Measurements from ENCODE around the gene FXYD2. TPM values are rescaled to one million over a fixed set of nuclear protein-coding genes. Genes with fewer than 3 reads are reported as not detected.

Gene FXYD2
- total and polyA plus RNA-seq, 2 donors (not counting 3 experiments of a cell fraction or from before 2014, with no cell fraction given): 0.99 to 1.8 TPM

GRCh38 chr11:117838901-117839300 is 14.4 kb upstream of the FXYD2 start:
- Histone ChIP-seq H3K4me2 (ENCODE audit: insufficient read depth, low read length) (no peak overlapping the region), H3K9ac (replicated peaks; ENCODE audit: extremely low read depth, insufficient read depth, low read length) (no peak overlapping the region), H3K4me1 (ENCODE audit: control insufficient read depth, extremely low read depth, insufficient read depth, low read length) (no peaks in the 10 kb centered on the region), H3K4me3 (replicated peaks in 1 of 3; ENCODE audit: insufficient read depth in 1 of 3, low read depth in 1 of 3, low read length in 3 of 3) (no peak overlapping the region), H3K27me3 (ENCODE audit: control insufficient read depth in 2 of 2, insufficient read depth in 2 of 2, low read length in 2 of 2) (peaks cover 0 to 10% of the 10 kb centered on the region in 2 experiments), H3K79me2 (ENCODE audit: control insufficient read depth, insufficient read depth, low read length) (no peaks in the 10 kb centered on the region), H4K20me1 (replicated peaks; ENCODE audit: control insufficient read depth, extremely low read depth, insufficient read depth, low read length) (no peaks in the 10 kb centered on the region), H3K9me3 (replicated peaks; ENCODE audit: control insufficient read depth, insufficient read depth, low read length) (no peaks in the 10 kb centered on the region), H3K9me1 (replicated peaks; ENCODE audit: control insufficient read depth, extremely low read depth, insufficient read depth, low read length) (no peaks in the 10 kb centered on the region), H2AFZ (ENCODE audit: low read depth, low read length) (no peak overlapping the region), H3K27ac (ENCODE audit: insufficient read depth, low read depth, low read length) (no peak overlapping the region), H3K36me3 (ENCODE audit: control insufficient read depth in 2 of 2, extremely low read depth in 1 of 2, insufficient read depth in 2 of 2, low read length in 2 of 2) (no peaks in the 10 kb centered on the region)
- no TSS peak for BruUV-seq (replicated peaks)
- intact Hi-C loops (cut with micrococcal nuclease) (no loop called here), dilution Hi-C loops (cut with MboI; ENCODE audit: extremely low pct_ligation_motif_present, low sequenced_read_pairs) (no loop called here)
- FAIRE-seq (no peak), DNase-seq (ENCODE audit: low read depth, low spot score) (no peak)
- ChIA-PET POLR2A (no interaction called here), CTCF (interaction anchor here (1.0 to 1.3 kb wide), 3 partner anchors 16 to 108 kb away, joined by 3 to 4 read pairs (median 4); no protein-coding TSS in a partner anchor)
- TF ChIP-seq GATA2 (IDR thresholded peaks at IDR 0.05; ENCODE audit: insufficient read depth, insufficient read length, low read depth, low read length) (no peak), MYC (IDR thresholded peaks at IDR 0.05; ENCODE audit: low read depth, low read length) (no peak), EZH2 (IDR thresholded peaks at IDR 0.05; ENCODE audit: borderline replicate concordance, low read depth, low read length, severe bottlenecking) (no peak), POLR2A (IDR thresholded peaks at IDR 0.05; ENCODE audit: low read depth, low read length) (no peak), POLR2AphosphoS5 (IDR thresholded peaks at IDR 0.05; ENCODE audit: insufficient read depth, low read depth, low read length) (no peak), JUN (IDR thresholded peaks at IDR 0.05; ENCODE audit: borderline replicate concordance, insufficient read depth, insufficient read length, low read depth) (no peak), FOS (IDR thresholded peaks at IDR 0.05; ENCODE audit: borderline replicate concordance, insufficient read depth, low read length) (no peak), CTCF (IDR thresholded peaks at IDR 0.05; ENCODE audit: extremely low read depth in 1 of 2, insufficient read depth in 1 of 2, low read depth in 1 of 2, low read length in 2 of 2) (no peak), MAX (IDR thresholded peaks at IDR 0.05; ENCODE audit: insufficient read depth, insufficient read length) (no peak)

Measured in endothelial cell of umbilical vein (primary cell).